PFSK-1 (cell line): ENCODE measurements around the gene FGF19.

Experiments used
- POLR2AphosphoS5 ChIP-seq: IDR thresholded peaks from 2 replicates; pipeline ENCODE4 v1.6.1; 2012; ENCODE audit warnings: low read depth, mild to moderate bottlenecking, control low read depth, low read length, moderate library complexity
- REST ChIP-seq, 2 experiments: IDR thresholded peaks; 2 replicates each; pipeline versions ENCODE4 v1.6.1 to v1.8.0; 2011 to 2012; ENCODE audit warnings: low read depth in 2 of 2, low read length in 2 of 2, control low read depth in 1 of 2, inconsistent platforms in 1 of 2, mild to moderate bottlenecking in 1 of 2, moderate library complexity in 1 of 2; ENCODE audit not compliant: insufficient read depth in 1 of 2
- SIN3A ChIP-seq: IDR thresholded peaks from 2 replicates; pipeline ENCODE4 v1.6.1; 2012; ENCODE audit warnings: mild to moderate bottlenecking, low read length, moderate library complexity, borderline replicate concordance; ENCODE audit not compliant: insufficient read depth
- TAF1 ChIP-seq: IDR thresholded peaks from 2 replicates; pipeline ENCODE4 v1.6.1; 2012; ENCODE audit warnings: low read length, control low read depth, borderline replicate concordance; ENCODE audit not compliant: insufficient read depth

GRCh38 chr11:69656536-69657455, 47.0 kb downstream of the FGF19 start:
- TF ChIP-seq REST (IDR thresholded peaks at IDR 0.05; ENCODE audit: insufficient read depth in 1 of 2, low read depth in 2 of 2, low read length in 2 of 2): no peak
- no peak for TF ChIP-seq TAF1
- no peak for TF ChIP-seq POLR2AphosphoS5
- no peak for TF ChIP-seq SIN3A
